Hepatocyte (in vitro differentiated cells): ENCODE results near the gene KIAA0825. TPM values are rescaled to one million over a fixed set of nuclear protein-coding genes. Genes with fewer than 3 reads are reported as not detected.
A peak's percentile ranks its signal among the peaks of the same experiment; 100 is the strongest.

Experiments
- DNase-seq: peaks from one replicate; pipeline ENCODE4 v3.0.0-alpha.2; 2016; ENCODE audit warnings: low spot score
- H2AFZ ChIP-seq: fragments of 200-600 bp; sonication (generic); 2 replicates; pipeline ENCODE4 v1.6.0; 2016; ENCODE audit warnings: antibody characterized with exemption, mild to moderate bottlenecking
- H3K27ac ChIP-seq: fragments of 200-600 bp; sonication (generic); 2 replicates; pipeline ENCODE4 v1.5.1; 2016; ENCODE audit warnings: mild to moderate bottlenecking
- H3K27me3 ChIP-seq: fragments of 200-600 bp; sonication (generic); 2 replicates; pipeline ENCODE4 v1.6.1; 2016
- H3K36me3 ChIP-seq: fragments of 200-600 bp; sonication (generic); replicated peaks from 2 replicates; pipeline ENCODE4 v1.5.1; 2016; ENCODE audit warnings: low read depth; ENCODE audit not compliant: insufficient read depth
- H3K4me1 ChIP-seq: fragments of 200-600 bp; sonication (generic); 2 replicates; pipeline ENCODE4 v1.5.1; 2016; ENCODE audit warnings: mild to moderate bottlenecking, moderate library complexity; ENCODE audit not compliant: insufficient read depth
- H3K4me2 ChIP-seq: fragments of 200-600 bp; sonication (generic); 2 replicates; pipeline ENCODE4 v1.6.0; 2016
- H3K4me3 ChIP-seq: fragments of 200-600 bp; sonication (generic); 2 replicates; pipeline ENCODE4 v1.5.1; 2016; ENCODE audit warnings: mild to moderate bottlenecking
- H3K79me2 ChIP-seq: fragments of 200-600 bp; sonication (generic); 2 replicates; pipeline ENCODE4 v1.6.0; 2017; ENCODE audit warnings: mild to moderate bottlenecking
- H3K9me2 ChIP-seq: fragments of 200-600 bp; sonication (generic); replicated peaks from 2 replicates; pipeline ENCODE4 v1.6.0; 2017; ENCODE audit warnings: mild to moderate bottlenecking; ENCODE audit not compliant: insufficient read depth
- H3K9me3 ChIP-seq: fragments of 200-600 bp; sonication (generic); 2 replicates; pipeline ENCODE4 v1.5.1; 2016; ENCODE audit warnings: low read depth, mild to moderate bottlenecking
- H4K20me1 ChIP-seq: fragments of 200-600 bp; sonication (generic); 2 replicates; pipeline ENCODE4 v1.6.0; 2016; ENCODE audit warnings: mild to moderate bottlenecking; ENCODE audit not compliant: insufficient read depth, poor library complexity, severe bottlenecking
- EZH2 ChIP-seq: fragments of 200-600 bp; sonication (generic); IDR thresholded peaks from 2 replicates; pipeline ENCODE4 v1.6.1; 2016; ENCODE audit warnings: antibody characterized with exemption, mild to moderate bottlenecking, borderline replicate concordance
- EZH2phosphoT487 ChIP-seq: fragments of 200-600 bp; sonication (generic); IDR thresholded peaks from one replicate; pipeline ENCODE4 v1.6.1; 2018; ENCODE audit warnings: antibody characterized with exemption, mild to moderate bottlenecking, low read depth, moderate library complexity; ENCODE audit not compliant: unreplicated experiment, severe bottlenecking
- WGBS: methylation state at CpG from one replicate; pipeline ENCODE4 v1.1.6; 2016; ENCODE audit warnings: low lambda C conversion rate; ENCODE audit errors: missing lambda C conversion rate; 5-methylcytosine and 5-hydroxymethylcytosine counted together
- polyA plus RNA-seq: library from polyadenylated mRNA; unstranded; fragments of >200 nt; fragmentation: Nextera tagmentation; extraction: Ambion mirVana; gene quantifications from 2 replicates; pipeline ENCODE4 v1.2.1, GENCODE V29; 2016
- total RNA-seq: library from RNA; depleted of rRNA; stranded (reverse); fragments of >200 nt; gene quantifications from 2 replicates; pipeline ENCODE4 v1.2.3, GENCODE V29; 2014
- TF ChIP-seq, protein P1 (sequence below): fragments of 200-600 bp; sonication (generic); IDR thresholded peaks from 2 replicates; pipeline ENCODE4 v1.5.1; 2016; ENCODE audit warnings: antibody characterized with exemption, mild to moderate bottlenecking; ENCODE audit not compliant: poor library complexity

Gene KIAA0825
- total and polyA plus RNA-seq, 2 experiments from 2014 or later, result 2.1 to 4.5 TPM

DNA sequence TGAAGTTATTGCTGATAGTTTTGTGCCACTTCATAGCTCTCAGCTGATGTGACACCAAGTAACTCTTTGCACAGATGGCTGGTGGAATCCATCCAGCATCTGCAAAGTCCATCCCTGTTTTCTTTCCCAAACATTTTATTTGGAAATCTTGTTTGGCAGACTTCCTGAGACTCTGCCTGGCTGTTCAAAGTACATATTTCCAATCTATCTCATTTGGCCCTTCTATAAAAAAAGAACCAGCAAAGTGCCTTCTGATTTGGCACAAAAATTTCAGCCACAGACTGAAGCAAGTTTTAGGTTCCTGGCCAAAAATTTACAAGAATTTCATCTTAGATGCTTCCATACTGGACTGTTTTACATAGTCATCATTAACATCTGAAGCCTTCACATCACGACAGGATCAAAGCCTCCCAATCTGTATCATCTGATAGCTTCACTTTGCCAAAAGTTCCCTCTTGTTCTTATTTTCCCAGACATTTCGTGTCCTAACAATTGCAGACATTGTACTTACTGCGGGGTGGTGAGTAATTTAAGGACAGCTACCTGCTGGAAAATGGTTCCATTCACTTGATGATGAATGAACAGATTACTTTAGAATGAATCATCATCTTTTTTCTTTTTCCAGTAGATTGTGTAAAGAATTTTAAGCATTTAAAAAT, 377.3 kb downstream of the KIAA0825 start:
- H3K27ac ChIP-seq, result peak overlapping the region; percentile 25
- no peak overlapping the region for H2AFZ ChIP-seq
- H3K4me2 ChIP-seq, result no peak overlapping the region
- H3K79me2 ChIP-seq, result no peaks in the 10 kb centered on the region
- no peaks in the 10 kb centered on the region for H4K20me1 ChIP-seq
- no peak for TF ChIP-seq EZH2phosphoT487
- TF ChIP-seq, protein P1, sequence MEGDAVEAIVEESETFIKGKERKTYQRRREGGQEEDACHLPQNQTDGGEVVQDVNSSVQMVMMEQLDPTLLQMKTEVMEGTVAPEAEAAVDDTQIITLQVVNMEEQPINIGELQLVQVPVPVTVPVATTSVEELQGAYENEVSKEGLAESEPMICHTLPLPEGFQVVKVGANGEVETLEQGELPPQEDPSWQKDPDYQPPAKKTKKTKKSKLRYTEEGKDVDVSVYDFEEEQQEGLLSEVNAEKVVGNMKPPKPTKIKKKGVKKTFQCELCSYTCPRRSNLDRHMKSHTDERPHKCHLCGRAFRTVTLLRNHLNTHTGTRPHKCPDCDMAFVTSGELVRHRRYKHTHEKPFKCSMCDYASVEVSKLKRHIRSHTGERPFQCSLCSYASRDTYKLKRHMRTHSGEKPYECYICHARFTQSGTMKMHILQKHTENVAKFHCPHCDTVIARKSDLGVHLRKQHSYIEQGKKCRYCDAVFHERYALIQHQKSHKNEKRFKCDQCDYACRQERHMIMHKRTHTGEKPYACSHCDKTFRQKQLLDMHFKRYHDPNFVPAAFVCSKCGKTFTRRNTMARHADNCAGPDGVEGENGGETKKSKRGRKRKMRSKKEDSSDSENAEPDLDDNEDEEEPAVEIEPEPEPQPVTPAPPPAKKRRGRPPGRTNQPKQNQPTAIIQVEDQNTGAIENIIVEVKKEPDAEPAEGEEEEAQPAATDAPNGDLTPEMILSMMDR, result no peak
- 75% methylated on average over 3 of the region's 3 CpGs for WGBS
- no peaks in the 10 kb centered on the region for H3K27me3 ChIP-seq
- H3K36me3 ChIP-seq, result no peaks in the 10 kb centered on the region
- H3K4me3 ChIP-seq, result no peak overlapping the region
- H3K9me2 ChIP-seq, result no peaks in the 10 kb centered on the region
- DNase-seq, result peak; percentile 4
- H3K9me3 ChIP-seq, result no peaks in the 10 kb centered on the region
- H3K4me1 ChIP-seq, result peaks cover 3% of the 10 kb centered on the region

DNA sequence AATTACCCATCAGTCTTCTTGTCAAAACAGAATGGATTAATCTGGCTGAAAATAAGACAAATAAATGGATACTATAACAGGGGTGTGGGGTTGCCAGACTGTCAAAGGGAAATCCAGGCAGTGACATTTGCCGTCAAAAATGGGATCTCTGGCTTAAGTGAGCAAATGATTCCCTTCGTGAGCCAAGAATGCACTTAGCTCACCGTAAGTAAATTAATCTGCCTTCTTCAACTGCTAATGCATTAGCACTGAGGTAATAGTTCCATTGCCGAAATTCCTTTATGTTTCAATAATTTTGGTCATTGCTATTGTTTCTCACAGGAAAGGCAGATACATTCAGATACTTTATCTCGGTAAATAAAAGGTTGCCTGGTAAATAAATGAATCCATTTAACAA, 377.8 kb downstream of the KIAA0825 start:
- 74% methylated on average over 5 of the region's 5 CpGs for WGBS
- no peak for DNase-seq
- no peak overlapping the region for H2AFZ ChIP-seq

DNA sequence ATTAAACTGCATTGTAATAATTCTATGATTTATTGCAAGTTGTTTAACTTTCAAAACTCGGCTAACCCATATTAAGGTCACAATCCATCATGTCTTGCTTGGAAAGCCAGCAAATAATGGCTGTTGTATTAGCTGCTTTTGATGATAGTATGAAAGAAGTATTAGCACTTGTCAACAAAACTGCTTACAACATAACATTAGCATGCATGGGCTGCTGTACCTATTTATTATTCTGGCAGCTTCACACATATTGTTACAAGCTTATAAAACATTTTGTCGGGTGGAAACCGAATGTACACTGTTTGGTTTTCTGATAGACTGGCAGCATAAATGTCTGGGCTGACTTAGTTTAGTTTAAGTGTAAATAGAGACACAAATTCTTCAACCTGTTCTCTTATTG, 378.3 kb downstream of the KIAA0825 start:
- 65% methylated on average over 3 of the region's 3 CpGs for WGBS
- no peaks in the 10 kb centered on the region for H4K20me1 ChIP-seq
- no peak overlapping the region for H3K4me2 ChIP-seq
- H3K9me2 ChIP-seq, result no peaks in the 10 kb centered on the region
- no peaks in the 10 kb centered on the region for H3K9me3 ChIP-seq
- no peaks in the 10 kb centered on the region for H3K79me2 ChIP-seq
- H3K4me3 ChIP-seq, result no peak overlapping the region
- H3K27ac ChIP-seq, result no peak overlapping the region
- H3K36me3 ChIP-seq, result no peaks in the 10 kb centered on the region
- TF ChIP-seq EZH2 (no peak), EZH2phosphoT487 (no peak)
- TF ChIP-seq, protein P1, result no peak
- no peak for DNase-seq
- no peak overlapping the region for H2AFZ ChIP-seq
- no peaks in the 10 kb centered on the region for H3K27me3 ChIP-seq
- peaks cover 3% of the 10 kb centered on the region for H3K4me1 ChIP-seq

More for the DNA sequence above, 377.8 kb downstream of the KIAA0825 start:
- no peaks in the 10 kb centered on the region for H3K36me3 ChIP-seq
- H4K20me1 ChIP-seq, result no peaks in the 10 kb centered on the region
- TF ChIP-seq, protein P1, result no peak
- TF ChIP-seq EZH2phosphoT487 (no peak), EZH2 (no peak)
- H3K27ac ChIP-seq, result no peak overlapping the region
- H3K9me2 ChIP-seq, result no peaks in the 10 kb centered on the region
- no peak overlapping the region for H3K4me3 ChIP-seq
- H3K9me3 ChIP-seq, result no peaks in the 10 kb centered on the region
- H3K4me1 ChIP-seq, result peaks cover 3% of the 10 kb centered on the region
- no peaks in the 10 kb centered on the region for H3K27me3 ChIP-seq
- no peaks in the 10 kb centered on the region for H3K79me2 ChIP-seq
- no peak overlapping the region for H3K4me2 ChIP-seq

DNA sequence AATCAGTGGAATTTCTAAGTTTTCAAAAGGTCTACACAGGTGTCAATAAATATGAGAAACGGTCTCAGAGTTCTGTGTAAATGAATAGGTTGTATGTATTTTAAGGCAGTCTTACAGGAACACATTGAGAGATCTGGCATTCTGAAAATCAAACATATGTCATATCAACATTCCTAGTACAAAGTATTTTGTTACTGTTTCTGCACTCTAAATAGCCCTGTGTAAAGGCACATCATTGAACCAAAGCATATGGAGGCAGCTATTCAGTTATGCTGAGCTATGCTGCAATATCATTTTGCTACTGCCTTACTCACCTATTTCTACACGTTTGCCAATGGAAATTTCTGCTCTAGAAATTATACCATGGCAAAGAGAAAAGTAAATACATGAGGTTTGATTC, 379.1 kb downstream of the KIAA0825 start:
- Histone ChIP-seq H3K27me3 (no peaks in the 10 kb centered on the region), H3K4me2 (no peak overlapping the region), H3K36me3 (no peaks in the 10 kb centered on the region), H3K9me3 (no peaks in the 10 kb centered on the region), H3K27ac (no peak overlapping the region), H3K4me1 (peaks cover 3% of the 10 kb centered on the region), H4K20me1 (no peaks in the 10 kb centered on the region), H3K4me3 (no peak overlapping the region), H3K79me2 (no peaks in the 10 kb centered on the region), H3K9me2 (no peaks in the 10 kb centered on the region), H2AFZ (no peak overlapping the region)
- TF ChIP-seq EZH2phosphoT487, result no peak
- 70% methylated on average over 2 of the region's 2 CpGs for WGBS
- no peak for DNase-seq
